HepG2 (cell line): ENCODE data around the gene LNPK. TPM values are rescaled to one million over a fixed set of nuclear protein-coding genes. Genes with fewer than 3 reads are reported as not detected.
A peak's percentile ranks its signal among the peaks of the same experiment; 100 is the strongest.
"Not testable (repeated sequence)": the region's sequence is repeated elsewhere in the genome, so short reads cannot be mapped to it uniquely, and the experiment has no call there.

Experiments used
- ARNT2 ChIP-seq: sonication (generic); formaldehyde crosslinking; IDR thresholded peaks from 2 replicates; pipeline ENCODE4 v1.8.0; 2022; ENCODE audit warnings: mild to moderate bottlenecking, low read depth, missing genetic modification reagents, moderate library complexity
- HDAC2 ChIP-seq: sonication (generic); formaldehyde crosslinking; IDR thresholded peaks from 2 replicates; pipeline ENCODE4 v1.4.0; 2020; ENCODE audit warnings: missing genetic modification reagents
- LCORL ChIP-seq, 2 experiments: fragments of 450-650 bp in 1 of 2; sonication (generic) in 1 of 2; formaldehyde crosslinking in 1 of 2; IDR thresholded peaks; 2 replicates each; pipeline versions ENCODE4 v1.5.0 to v1.6.1; 2017 to 2020; ENCODE audit warnings: antibody characterized with exemption in 1 of 2, missing genetic modification reagents in 1 of 2
- MXI1 ChIP-seq: IDR thresholded peaks from 3 replicates; pipeline ENCODE4 v1.6.1; 2012; ENCODE audit warnings: low read depth, low read length, inconsistent platforms, borderline replicate concordance
- MYC ChIP-seq: sonication (generic); formaldehyde crosslinking; IDR thresholded peaks from 2 replicates; pipeline ENCODE4 v1.9.0; 2021; ENCODE audit warnings: missing genetic modification reagents, borderline replicate concordance
- RAD21 ChIP-seq: fragments of 450-650 bp; formaldehyde crosslinking; IDR thresholded peaks from 2 replicates; pipeline ENCODE4 v1.5.0; 2020; ENCODE audit warnings: mild to moderate bottlenecking
- SOX13 ChIP-seq, 3 experiments: fragments of 450-650 bp in 1 of 3; sonication (generic) in 1 of 3; formaldehyde crosslinking in 1 of 3; IDR thresholded peaks in 2 of 3; conservative IDR thresholded peaks in 1 of 3; 2 replicates each; pipeline versions ENCODE4 v1.5.0 to v1.6.1; 2016 to 2020; ENCODE audit warnings: antibody characterized with exemption in 1 of 3, mild to moderate bottlenecking in 1 of 3, missing compliant biosample characterization in 1 of 3, missing genetic modification reagents in 1 of 3, moderate library complexity in 1 of 3
- STAG1 ChIP-seq: sonication (generic); formaldehyde crosslinking; IDR thresholded peaks from 2 replicates; pipeline ENCODE4 v1.4.0; 2020; ENCODE audit warnings: missing genetic modification reagents
- ZNF563 ChIP-seq: sonication (generic); formaldehyde crosslinking; IDR thresholded peaks from 2 replicates; pipeline ENCODE4 v1.8.0; 2022; ENCODE audit warnings: mild to moderate bottlenecking, moderate library complexity, missing genetic modification reagents
- ZNF766 ChIP-seq: sonication (generic); formaldehyde crosslinking; IDR thresholded peaks from 2 replicates; pipeline ENCODE4 v1.5.0; 2020; ENCODE audit warnings: missing genetic modification reagents, borderline replicate concordance
- ZSCAN29 ChIP-seq: sonication (generic); formaldehyde crosslinking; conservative IDR thresholded peaks from 2 replicates; pipeline ENCODE4 v1.4.0; 2020; ENCODE audit warnings: mild to moderate bottlenecking, missing genetic modification reagents
- polyA plus RNA-seq, 8 experiments: library from polyadenylated mRNA; depleted of rRNA in 3 of 8; stranded (reverse) in 7 of 8; unstranded in 1 of 8; fragments of >200 nt; fragmentation: Illumina TruSeq in 4 of 8; extraction: Trizol in 4 of 8; gene quantifications; 2 replicates each; pipeline versions ENCODE4 v1.2.1 to v1.2.3, GENCODE V29; 2011 to 2016; ENCODE audit warnings: low read depth in 4 of 8, missing spikeins in 1 of 8, mixed read lengths in 1 of 8; ENCODE audit not compliant: insufficient read depth in 1 of 8
- total RNA-seq, 5 experiments: library from RNA; depleted of rRNA; stranded (reverse); fragments of >200 nt; fragmentation: Illumina TruSeq; extraction: Trizol; gene quantifications; 2 replicates each; pipeline ENCODE4 v1.2.3, GENCODE V29; 2016; ENCODE audit warnings: low read depth in 1 of 5
- TF ChIP-seq, protein P1 (sequence below): sonication (generic); formaldehyde crosslinking; IDR thresholded peaks from 2 replicates; pipeline ENCODE4 v1.4.0; 2020; ENCODE audit warnings: missing genetic modification reagents
- TF ChIP-seq, protein P2 (sequence below): sonication (generic); formaldehyde crosslinking; IDR thresholded peaks from 2 replicates; pipeline ENCODE4 v1.4.0; 2020; ENCODE audit warnings: missing genetic modification reagents
- TF ChIP-seq, protein P3 (sequence below): sonication (generic); formaldehyde crosslinking; IDR thresholded peaks from 2 replicates; pipeline ENCODE4 v1.5.0; 2020; ENCODE audit warnings: missing genetic modification reagents, mild to moderate bottlenecking, borderline replicate concordance
- TF ChIP-seq, protein P4 (sequence below): IDR thresholded peaks from 2 replicates; pipeline ENCODE4 v1.6.1; 2016; ENCODE audit warnings: low read depth, control low read depth
- TF ChIP-seq, protein P5 (sequence below): sonication (generic); formaldehyde crosslinking; IDR thresholded peaks from 2 replicates; pipeline ENCODE4 v1.5.1; 2020; ENCODE audit warnings: missing genetic modification reagents, mild to moderate bottlenecking, borderline replicate concordance

LNPK gene
- total and polyA plus RNA-seq, 2 of the 13 experiments (the other 11 are each of a cell fraction or from before 2014, with no cell fraction given), result 25.4 to 26.1 TPM

DNA sequence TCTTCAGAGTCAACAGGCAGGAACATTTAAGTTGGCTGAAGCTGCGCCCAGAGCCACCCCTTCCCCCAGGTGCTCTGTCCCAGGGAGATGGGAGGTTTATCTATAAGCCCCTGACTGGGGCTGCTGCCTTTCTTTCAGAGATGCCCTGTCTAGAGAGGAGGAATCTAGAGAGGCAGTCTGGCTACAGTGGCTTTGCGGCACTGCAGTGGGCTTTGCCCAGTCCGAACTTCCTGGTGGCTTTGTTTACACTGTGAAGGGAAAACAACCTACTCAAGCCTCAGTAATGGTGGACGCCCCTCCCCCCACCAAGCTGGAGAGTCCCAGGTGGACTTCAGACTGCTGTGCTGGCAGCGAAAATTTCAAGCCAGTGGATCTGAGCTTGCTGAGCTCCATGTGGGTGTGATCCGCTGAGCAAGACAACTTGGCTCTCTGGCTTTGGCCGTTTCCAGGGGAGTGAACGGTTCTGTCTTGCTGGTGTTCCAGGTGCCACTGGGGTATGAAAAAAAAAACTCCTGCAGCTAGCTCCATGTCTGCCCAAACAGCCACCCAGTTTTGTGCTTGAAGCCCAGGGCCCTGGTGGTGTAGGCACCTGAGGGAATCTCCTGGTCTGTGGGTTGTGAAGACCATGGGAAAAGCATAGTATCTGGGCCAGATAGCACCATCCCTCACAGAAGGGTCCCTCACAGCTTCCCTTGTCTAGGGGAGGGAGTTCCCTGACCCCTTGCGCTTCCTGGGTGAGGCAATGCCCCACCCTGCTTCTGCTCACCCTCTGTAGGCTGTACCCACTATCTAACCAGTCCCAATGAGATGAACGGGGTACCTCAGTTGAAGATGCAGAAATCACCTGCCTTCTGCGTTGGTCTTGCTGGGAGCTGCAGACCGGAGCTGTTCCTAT lies 88.0 kb downstream of the LNPK start (continued):
- TF ChIP-seq, protein P1, sequence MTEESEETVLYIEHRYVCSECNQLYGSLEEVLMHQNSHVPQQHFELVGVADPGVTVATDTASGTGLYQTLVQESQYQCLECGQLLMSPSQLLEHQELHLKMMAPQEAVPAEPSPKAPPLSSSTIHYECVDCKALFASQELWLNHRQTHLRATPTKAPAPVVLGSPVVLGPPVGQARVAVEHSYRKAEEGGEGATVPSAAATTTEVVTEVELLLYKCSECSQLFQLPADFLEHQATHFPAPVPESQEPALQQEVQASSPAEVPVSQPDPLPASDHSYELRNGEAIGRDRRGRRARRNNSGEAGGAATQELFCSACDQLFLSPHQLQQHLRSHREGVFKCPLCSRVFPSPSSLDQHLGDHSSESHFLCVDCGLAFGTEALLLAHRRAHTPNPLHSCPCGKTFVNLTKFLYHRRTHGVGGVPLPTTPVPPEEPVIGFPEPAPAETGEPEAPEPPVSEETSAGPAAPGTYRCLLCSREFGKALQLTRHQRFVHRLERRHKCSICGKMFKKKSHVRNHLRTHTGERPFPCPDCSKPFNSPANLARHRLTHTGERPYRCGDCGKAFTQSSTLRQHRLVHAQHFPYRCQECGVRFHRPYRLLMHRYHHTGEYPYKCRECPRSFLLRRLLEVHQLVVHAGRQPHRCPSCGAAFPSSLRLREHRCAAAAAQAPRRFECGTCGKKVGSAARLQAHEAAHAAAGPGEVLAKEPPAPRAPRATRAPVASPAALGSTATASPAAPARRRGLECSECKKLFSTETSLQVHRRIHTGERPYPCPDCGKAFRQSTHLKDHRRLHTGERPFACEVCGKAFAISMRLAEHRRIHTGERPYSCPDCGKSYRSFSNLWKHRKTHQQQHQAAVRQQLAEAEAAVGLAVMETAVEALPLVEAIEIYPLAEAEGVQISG (CRISPR knock-in tag), result peak; percentile 70; the same call in 1 of the 2 replicates
- TF ChIP-seq, protein P2, sequence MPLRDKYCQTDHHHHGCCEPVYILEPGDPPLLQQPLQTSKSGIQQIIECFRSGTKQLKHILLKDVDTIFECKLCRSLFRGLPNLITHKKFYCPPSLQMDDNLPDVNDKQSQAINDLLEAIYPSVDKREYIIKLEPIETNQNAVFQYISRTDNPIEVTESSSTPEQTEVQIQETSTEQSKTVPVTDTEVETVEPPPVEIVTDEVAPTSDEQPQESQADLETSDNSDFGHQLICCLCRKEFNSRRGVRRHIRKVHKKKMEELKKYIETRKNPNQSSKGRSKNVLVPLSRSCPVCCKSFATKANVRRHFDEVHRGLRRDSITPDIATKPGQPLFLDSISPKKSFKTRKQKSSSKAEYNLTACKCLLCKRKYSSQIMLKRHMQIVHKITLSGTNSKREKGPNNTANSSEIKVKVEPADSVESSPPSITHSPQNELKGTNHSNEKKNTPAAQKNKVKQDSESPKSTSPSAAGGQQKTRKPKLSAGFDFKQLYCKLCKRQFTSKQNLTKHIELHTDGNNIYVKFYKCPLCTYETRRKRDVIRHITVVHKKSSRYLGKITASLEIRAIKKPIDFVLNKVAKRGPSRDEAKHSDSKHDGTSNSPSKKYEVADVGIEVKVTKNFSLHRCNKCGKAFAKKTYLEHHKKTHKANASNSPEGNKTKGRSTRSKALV (CRISPR knock-in tag), result peak; percentile 52; the same call in 1 of the 2 replicates
- TF ChIP-seq ZNF766, result peak; percentile 73; the same call in 1 of the 2 replicates
- peak; percentile 47; the same call in 1 of the 3 replicates for TF ChIP-seq MXI1
- peak; percentile 58; the same call in 1 of the 2 replicates for TF ChIP-seq SOX13 (IDR thresholded peaks at IDR 0.05)
- TF ChIP-seq SOX13 (CRISPR knock-in tag; conservative IDR thresholded peaks at IDR 0.05 in 1 of 2, IDR thresholded peaks at IDR 0.05 in 1 of 2), result peak in 1 of 2 experiments; percentile 62; a peak in 1 of 4 replicates
- not testable (repeated sequence) for TF ChIP-seq LCORL (IDR thresholded peaks at IDR 0.05)
- TF ChIP-seq LCORL (CRISPR knock-in tag; IDR thresholded peaks at IDR 0.05), result peak; percentile 83
- peak; percentile 16; the same call in 1 of the 2 replicates for TF ChIP-seq STAG1
- TF ChIP-seq, protein P3, sequence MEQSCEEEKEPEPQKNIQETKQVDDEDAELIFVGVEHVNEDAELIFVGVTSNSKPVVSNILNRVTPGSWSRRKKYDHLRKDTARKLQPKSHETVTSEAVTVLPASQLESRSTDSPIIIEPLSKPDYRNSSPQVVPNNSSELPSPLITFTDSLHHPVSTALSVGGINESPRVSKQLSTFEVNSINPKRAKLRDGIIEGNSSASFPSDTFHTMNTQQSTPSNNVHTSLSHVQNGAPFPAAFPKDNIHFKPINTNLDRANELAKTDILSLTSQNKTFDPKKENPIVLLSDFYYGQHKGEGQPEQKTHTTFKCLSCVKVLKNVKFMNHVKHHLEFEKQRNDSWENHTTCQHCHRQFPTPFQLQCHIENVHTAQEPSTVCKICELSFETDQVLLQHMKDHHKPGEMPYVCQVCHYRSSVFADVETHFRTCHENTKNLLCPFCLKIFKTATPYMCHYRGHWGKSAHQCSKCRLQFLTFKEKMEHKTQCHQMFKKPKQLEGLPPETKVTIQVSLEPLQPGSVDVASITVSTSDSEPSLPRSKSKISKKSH, result 0 out of 2 replicates have a peak, but pooled peaks have one; percentile 12
- peak; percentile 57 for TF ChIP-seq RAD21
- peak; percentile 77; the same call in 1 of the 2 replicates for TF ChIP-seq ZSCAN29 (CRISPR knock-in tag)
- 0 out of 2 replicates have a peak, but pooled peaks have one; percentile 14 for TF ChIP-seq ARNT2 (CRISPR knock-in tag)
- TF ChIP-seq, protein P4, sequence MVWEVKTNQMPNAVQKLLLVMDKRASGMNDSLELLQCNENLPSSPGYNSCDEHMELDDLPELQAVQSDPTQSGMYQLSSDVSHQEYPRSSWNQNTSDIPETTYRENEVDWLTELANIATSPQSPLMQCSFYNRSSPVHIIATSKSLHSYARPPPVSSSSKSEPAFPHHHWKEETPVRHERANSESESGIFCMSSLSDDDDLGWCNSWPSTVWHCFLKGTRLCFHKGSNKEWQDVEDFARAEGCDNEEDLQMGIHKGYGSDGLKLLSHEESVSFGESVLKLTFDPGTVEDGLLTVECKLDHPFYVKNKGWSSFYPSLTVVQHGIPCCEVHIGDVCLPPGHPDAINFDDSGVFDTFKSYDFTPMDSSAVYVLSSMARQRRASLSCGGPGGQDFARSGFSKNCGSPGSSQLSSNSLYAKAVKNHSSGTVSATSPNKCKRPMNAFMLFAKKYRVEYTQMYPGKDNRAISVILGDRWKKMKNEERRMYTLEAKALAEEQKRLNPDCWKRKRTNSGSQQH (CRISPR knock-in tag), result 0 out of 2 replicates have a peak, but pooled peaks have one; percentile 58
- TF ChIP-seq ZNF563 (CRISPR knock-in tag), result peak; percentile 78; the same call in 1 of the 2 replicates
- TF ChIP-seq, protein P5, sequence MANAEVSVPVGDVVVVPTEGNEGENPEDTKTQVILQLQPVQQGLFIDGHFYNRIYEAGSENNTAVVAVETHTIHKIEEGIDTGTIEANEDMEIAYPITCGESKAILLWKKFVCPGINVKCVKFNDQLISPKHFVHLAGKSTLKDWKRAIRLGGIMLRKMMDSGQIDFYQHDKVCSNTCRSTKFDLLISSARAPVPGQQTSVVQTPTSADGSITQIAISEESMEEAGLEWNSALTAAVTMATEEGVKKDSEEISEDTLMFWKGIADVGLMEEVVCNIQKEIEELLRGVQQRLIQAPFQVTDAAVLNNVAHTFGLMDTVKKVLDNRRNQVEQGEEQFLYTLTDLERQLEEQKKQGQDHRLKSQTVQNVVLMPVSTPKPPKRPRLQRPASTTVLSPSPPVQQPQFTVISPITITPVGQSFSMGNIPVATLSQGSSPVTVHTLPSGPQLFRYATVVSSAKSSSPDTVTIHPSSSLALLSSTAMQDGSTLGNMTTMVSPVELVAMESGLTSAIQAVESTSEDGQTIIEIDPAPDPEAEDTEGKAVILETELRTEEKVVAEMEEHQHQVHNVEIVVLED (CRISPR knock-in tag), result 0 out of 2 replicates have a peak, but pooled peaks have one; percentile 21
- peak; percentile 44; the same call in 1 of the 2 replicates for TF ChIP-seq HDAC2
- peak; percentile 66; the same call in 1 of the 2 replicates for TF ChIP-seq MYC
